ENCODE results near the gene FOXJ3.

The FOXJ3 gene

GRCh38 chr1:42311897-42312296 lies 23.1 kb downstream of the FOXJ3 start:
- DNase-seq = no peak

- no peak for DNase-seq
These were observed 23.9 kb downstream of the FOXJ3 start for GRCh38 chr1:42311138-42311537.

- DNase-seq = no peak
These were observed 28.1 kb downstream of the FOXJ3 start for GRCh38 chr1:42306977-42307376.

- DNase-seq = no peak
These were observed 29.4 kb downstream of the FOXJ3 start for GRCh38 chr1:42305639-42306038.

- no peak for DNase-seq
These were observed 33.0 kb downstream of the FOXJ3 start for GRCh38 chr1:42302034-42302433.

- DNase-seq = no peak
These were observed 36.5 kb downstream of the FOXJ3 start for GRCh38 chr1:42298520-42298919.

GRCh38 chr1:42295816-42296215 lies 39.2 kb downstream of the FOXJ3 start:
- no peak for DNase-seq

- no peak for DNase-seq
These were observed 44.9 kb downstream of the FOXJ3 start for GRCh38 chr1:42290130-42290529.

- DNase-seq = no peak
These were observed 46.6 kb downstream of the FOXJ3 start for GRCh38 chr1:42288311-42288985.

- DNase-seq = no peak
These were observed 52.0 kb downstream of the FOXJ3 start for GRCh38 chr1:42282867-42283583.

GRCh38 chr1:42282024-42282579 lies 52.9 kb downstream of the FOXJ3 start:
- no peak for DNase-seq

- DNase-seq = no peak
These were observed 54.2 kb downstream of the FOXJ3 start for GRCh38 chr1:42280821-42281220.

- no peak for DNase-seq
These were observed 56.0 kb downstream of the FOXJ3 start for GRCh38 chr1:42279055-42279454.

- DNase-seq = no peak
These were observed 62.1 kb downstream of the FOXJ3 start for GRCh38 chr1:42272920-42273319.

- no peak for DNase-seq
These were observed 67.1 kb downstream of the FOXJ3 start for GRCh38 chr1:42267904-42268303.

GRCh38 chr1:42266253-42267135 lies 68.5 kb downstream of the FOXJ3 start:
- DNase-seq = no peak

GRCh38 chr1:42264511-42265190 lies 70.4 kb downstream of the FOXJ3 start:
- DNase-seq = no peak

- DNase-seq = no peak
These were observed 72.0 kb downstream of the FOXJ3 start for GRCh38 chr1:42263019-42263418.

- DNase-seq = no peak
These were observed 74.5 kb downstream of the FOXJ3 start for GRCh38 chr1:42260376-42261070.

- no peak for DNase-seq
These were observed 75.3 kb downstream of the FOXJ3 start for GRCh38 chr1:42259739-42260064.
